ENCODE data around the gene DYNLT3.

GRCh38 chrX:37815366-37815765 is 32.0 kb downstream of the DYNLT3 start:
- TF ChIP-seq NFRKB (IDR thresholded peaks at IDR 0.05) (no peak), SUZ12 (IDR thresholded peaks at IDR 0.05) (no peak), SP1 (IDR thresholded peaks at IDR 0.05) (no peak), FOXK2 (IDR thresholded peaks at IDR 0.05) (no peak), ARNT (IDR thresholded peaks at IDR 0.05) (no peak), ELF4 (IDR thresholded peaks at IDR 0.05) (no peak), FOXA1 (IDR thresholded peaks at IDR 0.05) (no peak), BHLHE40 (IDR thresholded peaks at IDR 0.05; ENCODE audit: borderline replicate concordance) (no peak), HDGF (IDR thresholded peaks at IDR 0.05; ENCODE audit: borderline replicate concordance) (no peak), FOXM1 (IDR thresholded peaks at IDR 0.05; ENCODE audit: borderline replicate concordance) (no peak), PKNOX1 (IDR thresholded peaks at IDR 0.05) (no peak)
